B cell (primary cell): Measurements from ENCODE around the gene TRMT11. TPM values are rescaled to one million over a fixed set of nuclear protein-coding genes. Genes with fewer than 3 reads are reported as not detected.

Experiments
- ATAC-seq: fragments of 200-7000 bp; cut with Tn5 transposase; one replicate; pipeline ENCODE4 v1.10.0; 2021; ENCODE audit warnings: low read depth, mild to moderate bottlenecking, moderate number of reproducible peaks, moderate library complexity
- CTCF ChIA-PET: fragments of 350-600 bp; sonication (Branson Sonifier 250); formaldehyde crosslinking; loops from one replicate; lab custom pipeline; 2021; ENCODE audit warnings: antibody characterized with exemption, inconsistent platforms; lab: Charles Lee
- POLR2A ChIA-PET: fragments of 350-600 bp; sonication (Branson Sonifier 250); formaldehyde crosslinking; loops from one replicate; lab custom pipeline; 2021; ENCODE audit warnings: antibody characterized with exemption; lab: Charles Lee
- DNase-seq: peaks from one replicate; pipeline ENCODE4 v3.0.0; 2013
- H2AFZ ChIP-seq: 2 replicates; pipeline ENCODE4 v1.6.1; 2012; ENCODE audit warnings: mild to moderate bottlenecking, low read depth, low read length; ENCODE audit not compliant: insufficient read depth, poor library complexity, severe bottlenecking
- H3K27ac ChIP-seq, 2 donors: 1 replicate in 1 of 2; 2 replicates in 1 of 2; pipeline ENCODE4 v1.5.1; 2012 to 2013; ENCODE audit warnings: low read length in 2 of 2, mild to moderate bottlenecking in 2 of 2, moderate library complexity in 1 of 2
- H3K27me3 ChIP-seq, 4 experiments: fragments of 200-600 bp in 1 of 4; sonication (generic) in 1 of 4; replicated peaks in 1 of 4; 1 replicate in 2 of 4; 2 replicates in 2 of 4; pipeline versions ENCODE4 v1.6.1 to v1.7.0; 2013 to 2016; ENCODE audit warnings: low read length in 3 of 4, mild to moderate bottlenecking in 2 of 4, mixed read lengths in 1 of 4, moderate library complexity in 1 of 4; ENCODE audit not compliant: insufficient read depth in 4 of 4, control insufficient read depth in 3 of 4; ENCODE audit errors: control extremely low read depth in 1 of 4
- H3K36me3 ChIP-seq, 2 experiments: replicated peaks in 1 of 2; 1 replicate in 1 of 2; 2 replicates in 1 of 2; pipeline versions ENCODE4 v1.6.1 to v1.7.1; 2013; ENCODE audit warnings: low read length in 1 of 2; ENCODE audit not compliant: insufficient read depth in 2 of 2, control insufficient read depth in 1 of 2; ENCODE audit errors: control extremely low read depth in 1 of 2, extremely low read depth in 1 of 2
- H3K4me1 ChIP-seq, 2 donors: fragments of 200-600 bp in 1 of 2; sonication (generic) in 1 of 2; 1 replicate in 1 of 2; 2 replicates in 1 of 2; pipeline versions ENCODE4 v1.5.1 to v1.6.1; 2013 to 2017; ENCODE audit warnings: low read length in 2 of 2; ENCODE audit not compliant: control insufficient read depth in 2 of 2, insufficient read depth in 2 of 2
- H3K4me2 ChIP-seq: replicated peaks from 2 replicates; pipeline ENCODE3; 2012; ENCODE audit warnings: mild to moderate bottlenecking, low read depth, low read length; ENCODE audit not compliant: poor library complexity, severe bottlenecking
- H3K4me3 ChIP-seq, 5 experiments: fragments of 200-600 bp in 1 of 5; sonication (generic) in 1 of 5; 1 replicate in 3 of 5; 2 replicates in 2 of 5; pipeline versions ENCODE4 v1.5.1 to v1.7.0; 2011 to 2016; ENCODE audit warnings: low read length in 4 of 5, mild to moderate bottlenecking in 4 of 5, low read depth in 2 of 5, control low read depth in 1 of 5, moderate library complexity in 1 of 5; ENCODE audit not compliant: insufficient read depth in 1 of 5; ENCODE audit errors: control extremely low read depth in 1 of 5, extremely low read depth in 1 of 5
- H3K79me2 ChIP-seq: fragments of 200-600 bp; sonication (generic); one replicate; pipeline ENCODE4 v1.6.0; 2016; ENCODE audit warnings: low read length; ENCODE audit not compliant: control insufficient read depth, insufficient read depth
- H3K9ac ChIP-seq: fragments of 200-600 bp; sonication (generic); 2 replicates; pipeline ENCODE4 v1.6.1; 2017; ENCODE audit warnings: mild to moderate bottlenecking, low read length, moderate library complexity
- H3K9me3 ChIP-seq, 3 donors: one replicate each; pipeline versions ENCODE4 v1.6.1 to v1.7.1; 2013; ENCODE audit warnings: low read length in 2 of 3; ENCODE audit not compliant: control insufficient read depth in 2 of 3, insufficient read depth in 1 of 3; ENCODE audit errors: control extremely low read depth in 1 of 3
- H4K20me1 ChIP-seq: 2 replicates; pipeline ENCODE4 v1.6.0; 2012; ENCODE audit warnings: mild to moderate bottlenecking, low read length; ENCODE audit not compliant: insufficient read depth, control insufficient read depth, poor library complexity, severe bottlenecking
- H3K27ac Mint-ChIP-seq: one replicate; pipeline ENCODE4 v1.8.0; 2021; ENCODE audit warnings: mixed read lengths
- H3K27me3 Mint-ChIP-seq: one replicate; pipeline ENCODE4 v1.8.0; 2021; ENCODE audit warnings: mixed read lengths
- H3K4me1 Mint-ChIP-seq: one replicate; pipeline ENCODE4 v1.8.0; 2021; ENCODE audit warnings: mixed read lengths
- H3K4me3 Mint-ChIP-seq: one replicate; pipeline ENCODE4 v1.8.0; 2021; ENCODE audit warnings: mixed read lengths
- H3K9me3 Mint-ChIP-seq: one replicate; pipeline ENCODE4 v1.8.0; 2022; ENCODE audit warnings: mixed read lengths; ENCODE audit not compliant: insufficient read depth
- EZH2 ChIP-seq: IDR thresholded peaks from 2 replicates; pipeline ENCODE4 v1.6.1; 2012; ENCODE audit warnings: borderline replicate concordance, low read depth, mild to moderate bottlenecking, moderate library complexity, low read length; ENCODE audit not compliant: insufficient read depth, poor library complexity, severe bottlenecking
- WGBS: methylation state at CpG from one replicate; pipeline ENCODE4 v1.1.5; 2013; ENCODE audit warnings: missing lambda C conversion rate; ENCODE audit not compliant: insufficient coverage; 5-methylcytosine and 5-hydroxymethylcytosine counted together
- intact Hi-C: fragments of 100-400 bp; cut with micrococcal nuclease; formaldehyde crosslinking; loops from one replicate; pipeline ENCODE4 v1.10.0; 2022
- polyA plus RNA-seq: library from polyadenylated mRNA; depleted of rRNA; stranded (reverse); fragments of >200 nt; gene quantifications from 2 replicates; pipeline ENCODE4 v1.2.3, GENCODE V29; 2012
- total RNA-seq, 2 donors: library from RNA; stranded (reverse); fragments of 120-200 nt in 1 of 2; gene quantifications; 1 replicate in 1 of 2; 2 replicates in 1 of 2; pipeline versions ENCODE4 v1.2.3 to v1.2.4, GENCODE V29; 2013 to 2022
- TF ChIP-seq, protein P1 (sequence below): fragments of 200-600 bp; IDR thresholded peaks from one replicate; pipeline ENCODE4 v1.8.0; 2022; ENCODE audit warnings: antibody characterized with exemption, mild to moderate bottlenecking

The TRMT11 gene
- total and polyA plus RNA-seq, 2 donors (not counting 1 experiment from before 2014, with no cell fraction given): 12.1 to 30.4 TPM

- no peaks in the 10 kb centered on the region for H3K79me2 ChIP-seq
- no peak overlapping the region for H3K9ac ChIP-seq
- ATAC-seq: no peak
- Mint-ChIP-seq H3K27ac (no peak overlapping the region), H3K9me3 (no peaks in the 10 kb centered on the region), H3K4me3 (no peak overlapping the region), H3K4me1 (no peaks in the 10 kb centered on the region), H3K27me3 (no peaks in the 10 kb centered on the region)
- no peaks in the 10 kb centered on the region for H4K20me1 ChIP-seq
- peaks cover 12 to 29% of the 10 kb centered on the region in 2 experiments for H3K36me3 ChIP-seq
- H2AFZ ChIP-seq: no peak overlapping the region
- POLR2A ChIA-PET: no interaction called here
- TF ChIP-seq, protein P1, sequence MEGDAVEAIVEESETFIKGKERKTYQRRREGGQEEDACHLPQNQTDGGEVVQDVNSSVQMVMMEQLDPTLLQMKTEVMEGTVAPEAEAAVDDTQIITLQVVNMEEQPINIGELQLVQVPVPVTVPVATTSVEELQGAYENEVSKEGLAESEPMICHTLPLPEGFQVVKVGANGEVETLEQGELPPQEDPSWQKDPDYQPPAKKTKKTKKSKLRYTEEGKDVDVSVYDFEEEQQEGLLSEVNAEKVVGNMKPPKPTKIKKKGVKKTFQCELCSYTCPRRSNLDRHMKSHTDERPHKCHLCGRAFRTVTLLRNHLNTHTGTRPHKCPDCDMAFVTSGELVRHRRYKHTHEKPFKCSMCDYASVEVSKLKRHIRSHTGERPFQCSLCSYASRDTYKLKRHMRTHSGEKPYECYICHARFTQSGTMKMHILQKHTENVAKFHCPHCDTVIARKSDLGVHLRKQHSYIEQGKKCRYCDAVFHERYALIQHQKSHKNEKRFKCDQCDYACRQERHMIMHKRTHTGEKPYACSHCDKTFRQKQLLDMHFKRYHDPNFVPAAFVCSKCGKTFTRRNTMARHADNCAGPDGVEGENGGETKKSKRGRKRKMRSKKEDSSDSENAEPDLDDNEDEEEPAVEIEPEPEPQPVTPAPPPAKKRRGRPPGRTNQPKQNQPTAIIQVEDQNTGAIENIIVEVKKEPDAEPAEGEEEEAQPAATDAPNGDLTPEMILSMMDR: no peak
- TF ChIP-seq EZH2: no peak
- no peak for DNase-seq
- no peaks in the 10 kb centered on the region for H3K27me3 ChIP-seq
- WGBS: 100% methylated on average over 6 of the region's 6 CpGs
- H3K4me3 ChIP-seq: no peak overlapping the region
- no peaks in the 10 kb centered on the region for H3K4me1 ChIP-seq
- intact Hi-C loops: no loop called here
- no peak overlapping the region for H3K27ac ChIP-seq
- H3K9me3 ChIP-seq: no peaks in the 10 kb centered on the region
- CTCF ChIA-PET: no interaction called here
- H3K4me2 ChIP-seq: no peak overlapping the region
Measured at GRCh38 chr6:126034656-126035055, 48.3 kb downstream of the TRMT11 start.

- no peak overlapping the region for H3K4me2 ChIP-seq
- CTCF ChIA-PET: no interaction called here
- no peak overlapping the region for H3K27ac Mint-ChIP-seq
- H3K4me1 ChIP-seq: no peaks in the 10 kb centered on the region
- no peak for ATAC-seq
- H3K4me3 Mint-ChIP-seq: no peak overlapping the region
- H3K9me3 ChIP-seq: no peaks in the 10 kb centered on the region
- no peaks in the 10 kb centered on the region for H3K27me3 Mint-ChIP-seq
- no peak overlapping the region for H2AFZ ChIP-seq
- no peaks in the 10 kb centered on the region for H4K20me1 ChIP-seq
- no peaks in the 10 kb centered on the region for H3K27me3 ChIP-seq
- intact Hi-C loops: no loop called here
- WGBS: 100% methylated on average over 1 of the region's 2 CpGs
- peaks cover 12 to 26% of the 10 kb centered on the region in 2 experiments for H3K36me3 ChIP-seq
- no peaks in the 10 kb centered on the region for H3K79me2 ChIP-seq
- H3K9me3 Mint-ChIP-seq: no peaks in the 10 kb centered on the region
- no peak overlapping the region for H3K27ac ChIP-seq
- DNase-seq: no peak
- no peaks in the 10 kb centered on the region for H3K4me1 Mint-ChIP-seq
- TF ChIP-seq, protein P1: no peak
- no peak for TF ChIP-seq EZH2
- no peak overlapping the region for H3K9ac ChIP-seq
- POLR2A ChIA-PET: no interaction called here
- no peak overlapping the region for H3K4me3 ChIP-seq
Measured at GRCh38 chr6:126035764-126036163, 49.4 kb downstream of the TRMT11 start.
